NB4 (cell line): ENCODE measurements around the gene PTCD2.

ENCODE experiments used
- DNase-seq: peaks from one replicate; pipeline ENCODE4 v3.0.0; 2010; ENCODE audit warnings: low read depth
- H3K4me3 ChIP-seq: one replicate; pipeline ENCODE4 v1.5.1; 2011; ENCODE audit warnings: mild to moderate bottlenecking, low read depth, low read length, moderate library complexity
- MYC ChIP-seq: IDR thresholded peaks from 2 replicates; pipeline ENCODE4 v1.6.1; 2011; ENCODE audit warnings: low read depth, low read length
- POLR2A ChIP-seq: IDR thresholded peaks from 2 replicates; pipeline ENCODE4 v1.6.1; 2011; ENCODE audit warnings: mild to moderate bottlenecking; ENCODE audit not compliant: insufficient read length; ENCODE audit errors: extremely low read depth
- TF ChIP-seq, protein P1 (sequence below): IDR thresholded peaks from 2 replicates; pipeline ENCODE4 v1.6.1; 2011; ENCODE audit warnings: low read depth, low read length
- TF ChIP-seq, protein P2 (sequence below): IDR thresholded peaks from one replicate; pipeline ENCODE4 v1.5.1; 2012; ENCODE audit warnings: low read depth, low read length

PTCD2 gene

DNA sequence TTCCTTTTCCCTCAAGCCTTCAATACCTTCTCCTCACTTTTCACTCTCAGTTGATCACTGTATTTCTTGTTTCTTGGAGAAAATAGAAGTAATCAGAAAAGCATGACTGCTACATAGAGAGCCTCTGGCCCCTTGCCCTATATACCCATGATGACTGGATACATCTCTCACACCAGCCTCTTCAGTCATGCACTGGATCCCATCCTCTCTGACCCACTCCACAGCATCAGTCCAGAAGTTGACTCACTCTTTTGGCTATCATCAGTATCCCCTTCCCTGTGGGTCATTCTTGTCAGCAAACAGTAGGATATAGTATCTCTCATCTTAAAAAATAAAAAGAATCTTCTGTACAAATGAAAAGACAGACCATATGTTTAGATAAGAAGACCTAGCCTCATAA lies 32.9 kb downstream of the PTCD2 start:
- H3K4me3 ChIP-seq = no peak overlapping the region
- TF ChIP-seq MYC (no peak), POLR2A (no peak)
- TF ChIP-seq, protein P1, sequence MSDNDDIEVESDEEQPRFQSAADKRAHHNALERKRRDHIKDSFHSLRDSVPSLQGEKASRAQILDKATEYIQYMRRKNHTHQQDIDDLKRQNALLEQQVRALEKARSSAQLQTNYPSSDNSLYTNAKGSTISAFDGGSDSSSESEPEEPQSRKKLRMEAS = no peak
- no peak for DNase-seq

GRCh38 chr5:72355706-72356299 lies 35.6 kb downstream of the PTCD2 start:
- DNase-seq = peak; percentile 30
- TF ChIP-seq, protein P2, sequence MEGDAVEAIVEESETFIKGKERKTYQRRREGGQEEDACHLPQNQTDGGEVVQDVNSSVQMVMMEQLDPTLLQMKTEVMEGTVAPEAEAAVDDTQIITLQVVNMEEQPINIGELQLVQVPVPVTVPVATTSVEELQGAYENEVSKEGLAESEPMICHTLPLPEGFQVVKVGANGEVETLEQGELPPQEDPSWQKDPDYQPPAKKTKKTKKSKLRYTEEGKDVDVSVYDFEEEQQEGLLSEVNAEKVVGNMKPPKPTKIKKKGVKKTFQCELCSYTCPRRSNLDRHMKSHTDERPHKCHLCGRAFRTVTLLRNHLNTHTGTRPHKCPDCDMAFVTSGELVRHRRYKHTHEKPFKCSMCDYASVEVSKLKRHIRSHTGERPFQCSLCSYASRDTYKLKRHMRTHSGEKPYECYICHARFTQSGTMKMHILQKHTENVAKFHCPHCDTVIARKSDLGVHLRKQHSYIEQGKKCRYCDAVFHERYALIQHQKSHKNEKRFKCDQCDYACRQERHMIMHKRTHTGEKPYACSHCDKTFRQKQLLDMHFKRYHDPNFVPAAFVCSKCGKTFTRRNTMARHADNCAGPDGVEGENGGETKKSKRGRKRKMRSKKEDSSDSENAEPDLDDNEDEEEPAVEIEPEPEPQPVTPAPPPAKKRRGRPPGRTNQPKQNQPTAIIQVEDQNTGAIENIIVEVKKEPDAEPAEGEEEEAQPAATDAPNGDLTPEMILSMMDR = peak; percentile 38
- TF ChIP-seq POLR2A = no peak
- no peak overlapping the region for H3K4me3 ChIP-seq

DNA sequence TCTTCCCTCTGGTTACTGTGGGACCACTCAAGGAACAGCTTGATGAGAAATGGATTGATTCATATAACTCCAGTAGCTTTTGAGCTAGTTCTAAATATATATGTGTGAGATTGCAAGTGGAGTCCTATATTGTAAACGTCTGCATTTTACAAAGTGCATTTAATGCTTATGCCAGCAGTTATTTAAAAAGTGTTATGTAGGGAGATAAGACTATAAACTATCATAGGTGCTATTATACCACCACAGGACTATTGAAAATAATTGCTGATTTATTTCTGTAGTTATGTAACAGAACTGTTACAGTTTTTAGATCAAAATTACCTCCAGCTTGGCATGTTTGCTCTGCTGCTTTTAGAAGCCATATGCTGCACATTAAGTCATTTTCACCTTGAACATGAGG lies 36.2 kb downstream of the PTCD2 start:
- H3K4me3 ChIP-seq = no peak overlapping the region
- DNase-seq = no peak
- TF ChIP-seq, protein P2 = no peak
- TF ChIP-seq, protein P1 = no peak
- TF ChIP-seq MYC (no peak), POLR2A (no peak)

DNA sequence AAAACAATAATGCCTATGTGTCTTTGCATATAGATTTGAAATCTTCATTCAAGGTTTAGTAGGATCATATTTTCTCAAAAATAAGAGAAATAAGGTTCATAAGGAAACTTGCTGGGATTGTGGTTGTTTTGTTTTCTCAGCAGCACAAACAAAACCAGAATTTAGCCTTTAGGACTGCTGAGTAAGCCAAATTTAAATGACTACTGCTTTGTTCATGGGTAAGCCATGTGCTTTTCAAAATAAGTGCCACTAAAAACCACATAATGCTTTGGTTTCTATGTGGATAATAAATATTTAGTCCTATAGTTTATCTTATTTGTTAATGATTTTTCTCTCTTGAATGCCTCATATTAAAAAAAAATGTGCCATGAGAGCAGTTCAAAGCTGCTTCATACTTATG lies 38.8 kb downstream of the PTCD2 start:
- no peak overlapping the region for H3K4me3 ChIP-seq
- TF ChIP-seq, protein P2 = no peak
- TF ChIP-seq POLR2A (no peak), MYC (no peak)
- TF ChIP-seq, protein P1 = no peak
- no peak for DNase-seq

DNA sequence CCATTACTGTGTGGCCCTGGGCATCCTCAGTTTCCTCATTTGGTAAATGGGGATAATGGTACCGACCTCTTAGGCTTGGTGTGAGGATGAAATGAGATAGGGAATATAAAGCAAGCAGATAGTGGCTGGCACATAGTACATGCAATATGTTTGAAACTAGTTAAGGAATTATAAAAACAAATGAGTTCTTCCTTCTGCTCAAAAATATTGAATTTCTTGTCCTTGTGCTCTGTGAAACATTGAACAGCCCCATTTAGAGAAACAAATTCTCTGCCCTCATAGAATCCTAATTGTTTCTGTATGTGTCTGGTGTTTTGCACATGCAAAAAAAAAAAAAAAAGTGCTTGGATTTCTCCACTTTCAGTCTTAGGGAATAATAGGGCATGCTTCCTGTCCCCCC lies 39.7 kb downstream of the PTCD2 start:
- H3K4me3 ChIP-seq = no peak overlapping the region
- no peak for DNase-seq
- TF ChIP-seq, protein P2 = no peak
- TF ChIP-seq, protein P1 = no peak
- no peak for TF ChIP-seq MYC
- TF ChIP-seq POLR2A = no peak

GRCh38 chr5:72363166-72363802 lies 43.1 kb downstream of the PTCD2 start:
- no peak for DNase-seq
- TF ChIP-seq MYC (no peak), POLR2A (no peak)
- TF ChIP-seq, protein P2 = no peak
- TF ChIP-seq, protein P1 = no peak
- H3K4me3 ChIP-seq = no peak overlapping the region
